ENCODE measurements around the gene CDC45. TPM values are rescaled to one million over a fixed set of nuclear protein-coding genes. Genes with fewer than 3 reads are reported as not detected.

CDC45 gene
- total RNA-seq, 1 experiment from 2014 or later, result 44.6 TPM

- no TSS peak for BruUV-seq (replicated peaks)
- Mint-ChIP-seq H3K4me1 (ENCODE audit: low read depth, unreplicated experiment) (no peaks in the 10 kb centered on the region), H3K27me3 (ENCODE audit: insufficient read depth, unreplicated experiment) (peaks cover 14% of the 10 kb centered on the region), H3K36me3 (ENCODE audit: insufficient read depth, unreplicated experiment) (peaks cover 2% of the 10 kb centered on the region), H3K27ac (ENCODE audit: unreplicated experiment) (no peak overlapping the region), H3K4me3 (ENCODE audit: unreplicated experiment) (no peak overlapping the region), H3K9me3 (ENCODE audit: unreplicated experiment) (no peaks in the 10 kb centered on the region)
- no peak for DNase-seq
- CTCF ChIA-PET, result no interaction called here
- Histone ChIP-seq H3K27me3 (replicated peaks; ENCODE audit: control insufficient read depth, insufficient read depth, low read length) (no peaks in the 10 kb centered on the region), H3K9me3 (no peaks in the 10 kb centered on the region), H3K36me3 (ENCODE audit: control insufficient read depth, insufficient read depth, low read length) (no peaks in the 10 kb centered on the region), H3K4me3 (ENCODE audit: low read depth, low read length) (no peak overlapping the region), H3K4me1 (no peaks in the 10 kb centered on the region)
- no peak for TF ChIP-seq CTCF (IDR thresholded peaks at IDR 0.05; ENCODE audit: insufficient read depth in 1 of 2, low read depth in 1 of 2, low read length in 1 of 2, severe bottlenecking in 1 of 2, unreplicated experiment in 1 of 2)
- intact Hi-C loops (cut with micrococcal nuclease; ENCODE audit: unreplicated experiment), result no loop called here
- POLR2A ChIA-PET, result no interaction called here
Observed at GRCh38 chr22:19543970-19544708, 64.4 kb downstream of the CDC45 start.

GRCh38 chr22:19545935-19546207 lies 66.2 kb downstream of the CDC45 start:
- Histone ChIP-seq H3K27me3 (replicated peaks; ENCODE audit: control insufficient read depth, insufficient read depth, low read length) (no peaks in the 10 kb centered on the region), H3K4me3 (ENCODE audit: low read depth, low read length) (no peak overlapping the region), H3K4me1 (no peaks in the 10 kb centered on the region), H3K36me3 (ENCODE audit: control insufficient read depth, insufficient read depth, low read length) (no peaks in the 10 kb centered on the region), H3K9me3 (no peaks in the 10 kb centered on the region)
- Mint-ChIP-seq H3K27ac (ENCODE audit: unreplicated experiment) (no peak overlapping the region), H3K4me3 (ENCODE audit: unreplicated experiment) (no peak overlapping the region), H3K27me3 (ENCODE audit: insufficient read depth, unreplicated experiment) (peaks cover 4% of the 10 kb centered on the region), H3K36me3 (ENCODE audit: insufficient read depth, unreplicated experiment) (peaks cover 6% of the 10 kb centered on the region), H3K4me1 (ENCODE audit: low read depth, unreplicated experiment) (no peaks in the 10 kb centered on the region), H3K9me3 (ENCODE audit: unreplicated experiment) (no peaks in the 10 kb centered on the region)
- DNase-seq, result no peak
- POLR2A ChIA-PET, result no interaction called here
- CTCF ChIA-PET, result no interaction called here
- intact Hi-C loops (cut with micrococcal nuclease; ENCODE audit: unreplicated experiment), result no loop called here
- no TSS peak for BruUV-seq (replicated peaks)
- no peak for TF ChIP-seq CTCF (IDR thresholded peaks at IDR 0.05; ENCODE audit: insufficient read depth in 1 of 2, low read depth in 1 of 2, low read length in 1 of 2, severe bottlenecking in 1 of 2, unreplicated experiment in 1 of 2)

- no peaks in the 10 kb centered on the region for H3K9me3 Mint-ChIP-seq (ENCODE audit: unreplicated experiment)
- CTCF ChIA-PET, result no interaction called here
- TF ChIP-seq CTCF (IDR thresholded peaks at IDR 0.05; ENCODE audit: insufficient read depth in 1 of 2, low read depth in 1 of 2, low read length in 1 of 2, severe bottlenecking in 1 of 2, unreplicated experiment in 1 of 2), result no peak
- intact Hi-C loops (cut with micrococcal nuclease; ENCODE audit: unreplicated experiment), result no loop called here
- H3K27ac Mint-ChIP-seq (ENCODE audit: unreplicated experiment), result no peak overlapping the region
- H3K36me3 Mint-ChIP-seq (ENCODE audit: insufficient read depth, unreplicated experiment), result peaks cover 6% of the 10 kb centered on the region
- DNase-seq, result no peak
- no peak overlapping the region for H3K4me3 ChIP-seq (ENCODE audit: low read depth, low read length)
- no peak overlapping the region for H3K4me3 Mint-ChIP-seq (ENCODE audit: unreplicated experiment)
- no peaks in the 10 kb centered on the region for H3K36me3 ChIP-seq (ENCODE audit: control insufficient read depth, insufficient read depth, low read length)
- H3K4me1 ChIP-seq, result no peaks in the 10 kb centered on the region
- no TSS peak for BruUV-seq (replicated peaks)
- no peaks in the 10 kb centered on the region for H3K9me3 ChIP-seq
- no peaks in the 10 kb centered on the region for H3K27me3 ChIP-seq (replicated peaks; ENCODE audit: control insufficient read depth, insufficient read depth, low read length)
- H3K27me3 Mint-ChIP-seq (ENCODE audit: insufficient read depth, unreplicated experiment), result peaks cover 4% of the 10 kb centered on the region
- H3K4me1 Mint-ChIP-seq (ENCODE audit: low read depth, unreplicated experiment), result no peaks in the 10 kb centered on the region
- POLR2A ChIA-PET, result no interaction called here
Observed at GRCh38 chr22:19546680-19547079, 67.0 kb downstream of the CDC45 start.
